B cell (primary cell): Measurements from ENCODE around the gene KLHL35. TPM values are rescaled to one million over a fixed set of nuclear protein-coding genes. Genes with fewer than 3 reads are reported as not detected.
A peak's percentile ranks its signal among the peaks of the same experiment; 100 is the strongest.

Experiments used
- ATAC-seq: fragments of 200-7000 bp; cut with Tn5 transposase; one replicate; pipeline ENCODE4 v1.10.0; 2021; ENCODE audit warnings: low read depth, mild to moderate bottlenecking, moderate number of reproducible peaks, moderate library complexity
- CTCF ChIA-PET: fragments of 350-600 bp; sonication (Branson Sonifier 250); formaldehyde crosslinking; loops from one replicate; lab custom pipeline; 2021; ENCODE audit warnings: antibody characterized with exemption, inconsistent platforms; lab: Charles Lee
- POLR2A ChIA-PET: fragments of 350-600 bp; sonication (Branson Sonifier 250); formaldehyde crosslinking; loops from one replicate; lab custom pipeline; 2021; ENCODE audit warnings: antibody characterized with exemption; lab: Charles Lee
- DNase-seq: peaks from one replicate; pipeline ENCODE4 v3.0.0; 2013
- H2AFZ ChIP-seq: 2 replicates; pipeline ENCODE4 v1.6.1; 2012; ENCODE audit warnings: mild to moderate bottlenecking, low read depth, low read length; ENCODE audit not compliant: insufficient read depth, poor library complexity, severe bottlenecking
- H3K27ac ChIP-seq, 2 donors: 1 replicate in 1 of 2; 2 replicates in 1 of 2; pipeline ENCODE4 v1.5.1; 2012 to 2013; ENCODE audit warnings: low read length in 2 of 2, mild to moderate bottlenecking in 2 of 2, moderate library complexity in 1 of 2
- H3K27me3 ChIP-seq, 4 experiments: fragments of 200-600 bp in 1 of 4; sonication (generic) in 1 of 4; replicated peaks in 1 of 4; 1 replicate in 2 of 4; 2 replicates in 2 of 4; pipeline versions ENCODE4 v1.6.1 to v1.7.0; 2013 to 2016; ENCODE audit warnings: low read length in 3 of 4, mild to moderate bottlenecking in 2 of 4, mixed read lengths in 1 of 4, moderate library complexity in 1 of 4; ENCODE audit not compliant: insufficient read depth in 4 of 4, control insufficient read depth in 3 of 4; ENCODE audit errors: control extremely low read depth in 1 of 4
- H3K36me3 ChIP-seq, 2 experiments: replicated peaks in 1 of 2; 1 replicate in 1 of 2; 2 replicates in 1 of 2; pipeline versions ENCODE4 v1.6.1 to v1.7.1; 2013; ENCODE audit warnings: low read length in 1 of 2; ENCODE audit not compliant: insufficient read depth in 2 of 2, control insufficient read depth in 1 of 2; ENCODE audit errors: control extremely low read depth in 1 of 2, extremely low read depth in 1 of 2
- H3K4me1 ChIP-seq, 2 donors: fragments of 200-600 bp in 1 of 2; sonication (generic) in 1 of 2; 1 replicate in 1 of 2; 2 replicates in 1 of 2; pipeline versions ENCODE4 v1.5.1 to v1.6.1; 2013 to 2017; ENCODE audit warnings: low read length in 2 of 2; ENCODE audit not compliant: control insufficient read depth in 2 of 2, insufficient read depth in 2 of 2
- H3K4me2 ChIP-seq: replicated peaks from 2 replicates; pipeline ENCODE3; 2012; ENCODE audit warnings: mild to moderate bottlenecking, low read depth, low read length; ENCODE audit not compliant: poor library complexity, severe bottlenecking
- H3K4me3 ChIP-seq, 5 experiments: fragments of 200-600 bp in 1 of 5; sonication (generic) in 1 of 5; 1 replicate in 3 of 5; 2 replicates in 2 of 5; pipeline versions ENCODE4 v1.5.1 to v1.7.0; 2011 to 2016; ENCODE audit warnings: low read length in 4 of 5, mild to moderate bottlenecking in 4 of 5, low read depth in 2 of 5, control low read depth in 1 of 5, moderate library complexity in 1 of 5; ENCODE audit not compliant: insufficient read depth in 1 of 5; ENCODE audit errors: control extremely low read depth in 1 of 5, extremely low read depth in 1 of 5
- H3K79me2 ChIP-seq: fragments of 200-600 bp; sonication (generic); one replicate; pipeline ENCODE4 v1.6.0; 2016; ENCODE audit warnings: low read length; ENCODE audit not compliant: control insufficient read depth, insufficient read depth
- H3K9ac ChIP-seq: fragments of 200-600 bp; sonication (generic); 2 replicates; pipeline ENCODE4 v1.6.1; 2017; ENCODE audit warnings: mild to moderate bottlenecking, low read length, moderate library complexity
- H3K9me3 ChIP-seq, 3 donors: one replicate each; pipeline versions ENCODE4 v1.6.1 to v1.7.1; 2013; ENCODE audit warnings: low read length in 2 of 3; ENCODE audit not compliant: control insufficient read depth in 2 of 3, insufficient read depth in 1 of 3; ENCODE audit errors: control extremely low read depth in 1 of 3
- H4K20me1 ChIP-seq: 2 replicates; pipeline ENCODE4 v1.6.0; 2012; ENCODE audit warnings: mild to moderate bottlenecking, low read length; ENCODE audit not compliant: insufficient read depth, control insufficient read depth, poor library complexity, severe bottlenecking
- H3K27ac Mint-ChIP-seq: one replicate; pipeline ENCODE4 v1.8.0; 2021; ENCODE audit warnings: mixed read lengths
- H3K27me3 Mint-ChIP-seq: one replicate; pipeline ENCODE4 v1.8.0; 2021; ENCODE audit warnings: mixed read lengths
- H3K4me1 Mint-ChIP-seq: one replicate; pipeline ENCODE4 v1.8.0; 2021; ENCODE audit warnings: mixed read lengths
- H3K4me3 Mint-ChIP-seq: one replicate; pipeline ENCODE4 v1.8.0; 2021; ENCODE audit warnings: mixed read lengths
- H3K9me3 Mint-ChIP-seq: one replicate; pipeline ENCODE4 v1.8.0; 2022; ENCODE audit warnings: mixed read lengths; ENCODE audit not compliant: insufficient read depth
- CTCF ChIP-seq: fragments of 200-600 bp; IDR thresholded peaks from one replicate; pipeline ENCODE4 v1.8.0; 2022; ENCODE audit warnings: antibody characterized with exemption, mild to moderate bottlenecking
- EZH2 ChIP-seq: IDR thresholded peaks from 2 replicates; pipeline ENCODE4 v1.6.1; 2012; ENCODE audit warnings: borderline replicate concordance, low read depth, mild to moderate bottlenecking, moderate library complexity, low read length; ENCODE audit not compliant: insufficient read depth, poor library complexity, severe bottlenecking
- WGBS: methylation state at CpG from one replicate; pipeline ENCODE4 v1.1.5; 2013; ENCODE audit warnings: missing lambda C conversion rate; ENCODE audit not compliant: insufficient coverage; 5-methylcytosine and 5-hydroxymethylcytosine counted together
- intact Hi-C: fragments of 100-400 bp; cut with micrococcal nuclease; formaldehyde crosslinking; loops from one replicate; pipeline ENCODE4 v1.10.0; 2022
- polyA plus RNA-seq: library from polyadenylated mRNA; depleted of rRNA; stranded (reverse); fragments of >200 nt; gene quantifications from 2 replicates; pipeline ENCODE4 v1.2.3, GENCODE V29; 2012
- total RNA-seq, 2 donors: library from RNA; stranded (reverse); fragments of 120-200 nt in 1 of 2; gene quantifications; 1 replicate in 1 of 2; 2 replicates in 1 of 2; pipeline versions ENCODE4 v1.2.3 to v1.2.4, GENCODE V29; 2013 to 2022

The KLHL35 gene
- total and polyA plus RNA-seq, 2 donors (not counting 1 experiment from before 2014, with no cell fraction given): 0.55 to 0.59 TPM

DNA sequence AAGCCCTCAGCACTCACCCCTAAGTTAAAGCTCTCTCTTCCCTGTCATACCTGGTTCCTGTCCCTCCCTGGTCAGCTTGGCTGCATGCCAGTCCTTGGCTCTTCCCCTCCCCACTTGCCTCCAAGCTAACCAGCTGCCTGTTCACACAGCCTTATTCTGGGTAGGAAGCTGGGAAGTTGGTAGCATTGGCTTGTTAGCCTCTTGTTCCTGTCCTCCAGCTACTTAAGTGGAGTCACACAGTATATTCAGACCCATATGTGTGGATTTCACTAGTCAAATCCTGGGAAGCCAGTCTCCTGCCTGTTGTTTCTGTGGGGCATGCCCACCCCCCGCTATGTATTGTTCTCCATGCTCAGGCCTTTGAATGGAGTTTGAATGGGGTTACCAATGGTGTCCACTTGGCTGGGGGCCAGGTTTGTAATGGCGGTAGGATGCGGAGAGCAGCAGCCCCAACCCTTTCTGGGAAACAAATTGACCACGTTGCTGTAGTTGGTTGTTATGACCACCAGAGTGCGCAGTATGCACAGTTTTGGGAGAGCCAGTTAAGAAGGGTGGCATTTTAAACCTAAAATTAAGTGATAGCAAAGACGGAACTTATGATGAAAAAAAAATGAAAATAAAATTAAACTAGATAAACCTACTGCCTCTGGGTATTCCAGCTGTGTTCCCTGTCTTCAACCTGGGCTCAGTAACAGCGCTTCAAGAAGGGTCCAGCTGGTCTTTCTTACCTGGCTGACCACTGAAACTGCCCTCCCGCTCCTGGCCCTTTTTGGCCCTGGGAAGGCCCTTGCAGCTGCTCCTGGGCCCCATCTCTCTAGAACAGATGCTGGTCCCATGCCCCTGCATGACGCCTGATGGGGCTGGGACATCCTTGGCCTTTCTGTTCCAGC, 44.4 kb downstream of the KLHL35 start:
- ChIA-PET POLR2A (interaction anchor here (1.3 kb wide), 1 partner anchor 12 kb away, joined by 3 read pairs; no protein-coding TSS in a partner anchor), CTCF (interaction anchor here (0.8 to 13.7 kb wide), 17 partner anchors 8 to 930 kb away, joined by 3 to 347 read pairs (median 4); no protein-coding TSS in a partner anchor)
- DNase-seq (peak; percentile 82), ATAC-seq (peak; percentile 90)
- no peak overlapping the region for H3K4me3 ChIP-seq
- TF ChIP-seq EZH2: no peak
- TF ChIP-seq CTCF: peak; percentile 83
- no peaks in the 10 kb centered on the region for H3K9me3 ChIP-seq
- H3K9ac ChIP-seq: no peak overlapping the region
- intact Hi-C loops: loop anchor here (1.0 kb wide), 4 partner anchors 11 to 144 kb away; partner anchors contain the start of gene RPS3
- H3K27ac Mint-ChIP-seq: no peak overlapping the region
- no peak overlapping the region for H2AFZ ChIP-seq
- peaks cover 17% of the 10 kb centered on the region for H3K27me3 Mint-ChIP-seq
- H3K36me3 ChIP-seq: no peaks in the 10 kb centered on the region
- peaks cover 4 to 6% of the 10 kb centered on the region in 2 donors for H3K4me1 ChIP-seq
- H4K20me1 ChIP-seq: no peaks in the 10 kb centered on the region
- no peaks in the 10 kb centered on the region for H3K79me2 ChIP-seq
- H3K4me2 ChIP-seq: no peak overlapping the region
- 44% methylated on average over 6 of the region's 9 CpGs for WGBS
- no peak overlapping the region for H3K27ac ChIP-seq
- H3K27me3 ChIP-seq: peaks cover 0 to 10% (median 3%) of the 10 kb centered on the region in 4 experiments
- no peak overlapping the region for H3K4me3 Mint-ChIP-seq
- peaks cover 2% of the 10 kb centered on the region for H3K4me1 Mint-ChIP-seq
- H3K9me3 Mint-ChIP-seq: no peaks in the 10 kb centered on the region
